Measurements from ENCODE around the gene PPEF2.
A peak's percentile ranks its signal among the peaks of the same experiment; 100 is the strongest.

PPEF2 gene

GRCh38 chr4:75892508-75892907, 9.7 kb downstream of the PPEF2 start:
- no peak overlapping the region for H3K4me2 ChIP-seq
- no peak overlapping the region for H2AFZ ChIP-seq (ENCODE audit: low read depth)
- H3K27me3 ChIP-seq (ENCODE audit: insufficient read depth, low read depth) = no peaks in the 10 kb centered on the region

GRCh38 chr4:75891611-75892010, 10.6 kb downstream of the PPEF2 start:
- no peak for TF ChIP-seq CTCF (conservative IDR thresholded peaks at IDR 0.05; ENCODE audit: low read depth, low read length)
- Histone ChIP-seq H3K27me3 (ENCODE audit: insufficient read depth, low read depth) (no peaks in the 10 kb centered on the region), H4K20me1 (ENCODE audit: insufficient read depth) (no peaks in the 10 kb centered on the region), H2AFZ (ENCODE audit: low read depth) (no peak overlapping the region), H3K4me1 (ENCODE audit: low read depth, poor library complexity, severe bottlenecking) (peaks cover 3% of the 10 kb centered on the region), H3K36me3 (ENCODE audit: insufficient read depth) (no peaks in the 10 kb centered on the region), H3K79me2 (ENCODE audit: insufficient read depth, low read depth) (no peaks in the 10 kb centered on the region), H3K4me2 (no peak overlapping the region), H3K4me3 (IDR thresholded peaks at IDR 0.05; ENCODE audit: insufficient read depth, low read depth, low read length) (no peak overlapping the region), H3K9ac (no peak overlapping the region), H3K27ac (no peak overlapping the region)

More at GRCh38 chr4:75892508-75892907, 9.7 kb downstream of the PPEF2 start:
- Histone ChIP-seq H4K20me1 (ENCODE audit: insufficient read depth) (no peaks in the 10 kb centered on the region), H3K36me3 (ENCODE audit: insufficient read depth) (no peaks in the 10 kb centered on the region), H3K9ac (no peak overlapping the region), H3K79me2 (ENCODE audit: insufficient read depth, low read depth) (no peaks in the 10 kb centered on the region), H3K4me1 (ENCODE audit: low read depth, poor library complexity, severe bottlenecking) (peaks cover 3% of the 10 kb centered on the region), H3K4me3 (IDR thresholded peaks at IDR 0.05; ENCODE audit: insufficient read depth, low read depth, low read length) (no peak overlapping the region), H3K27ac (no peak overlapping the region)
- peak; percentile 34; the same call in 1 of the 2 replicates for TF ChIP-seq CTCF (conservative IDR thresholded peaks at IDR 0.05; ENCODE audit: low read depth, low read length)

DNA sequence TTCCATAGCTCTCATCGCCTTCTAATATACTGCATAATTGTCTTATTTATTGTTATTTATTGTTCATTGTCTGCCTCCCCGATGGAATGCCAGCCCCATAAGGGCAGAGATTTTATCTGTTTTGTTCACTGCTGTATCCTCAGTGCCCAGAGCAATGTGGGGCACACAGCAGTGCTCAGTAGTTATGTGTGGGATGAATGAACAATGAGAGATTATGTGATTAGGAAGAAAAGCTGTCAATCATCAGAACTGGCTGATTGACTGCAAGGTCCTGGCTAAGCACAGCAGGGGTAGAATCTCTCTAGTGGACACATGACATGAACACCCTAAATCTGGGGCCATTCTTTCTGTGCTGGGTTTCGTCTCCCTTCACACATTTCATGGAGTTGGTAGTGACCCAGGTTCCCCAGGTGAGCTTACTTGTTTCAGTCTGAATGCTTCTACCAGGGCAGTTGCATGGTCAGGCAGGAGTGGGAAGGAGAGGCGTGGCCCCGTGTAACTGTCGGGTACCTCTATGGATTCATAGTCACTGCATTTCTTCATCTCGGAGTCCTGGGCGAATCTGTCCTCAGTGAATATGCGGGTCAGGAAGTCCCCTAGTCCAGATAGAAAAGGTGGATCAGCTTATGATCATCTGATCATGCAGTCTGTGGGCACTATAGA, 12.6 kb downstream of the PPEF2 start:
- H3K4me3 ChIP-seq (IDR thresholded peaks at IDR 0.05; ENCODE audit: insufficient read depth, low read depth, low read length) = no peak overlapping the region
- no peaks in the 10 kb centered on the region for H4K20me1 ChIP-seq (ENCODE audit: insufficient read depth)
- H3K9ac ChIP-seq = no peak overlapping the region
- no peak overlapping the region for H3K27ac ChIP-seq
- H2AFZ ChIP-seq (ENCODE audit: low read depth) = no peak overlapping the region
- no peaks in the 10 kb centered on the region for H3K4me1 ChIP-seq (ENCODE audit: low read depth, poor library complexity, severe bottlenecking)
- H3K79me2 ChIP-seq (ENCODE audit: insufficient read depth, low read depth) = no peaks in the 10 kb centered on the region
- no peak overlapping the region for H3K4me2 ChIP-seq
- no peaks in the 10 kb centered on the region for H3K36me3 ChIP-seq (ENCODE audit: insufficient read depth)
- no peak for TF ChIP-seq CTCF (conservative IDR thresholded peaks at IDR 0.05; ENCODE audit: low read depth, low read length)
- H3K27me3 ChIP-seq (ENCODE audit: insufficient read depth, low read depth) = no peaks in the 10 kb centered on the region

DNA sequence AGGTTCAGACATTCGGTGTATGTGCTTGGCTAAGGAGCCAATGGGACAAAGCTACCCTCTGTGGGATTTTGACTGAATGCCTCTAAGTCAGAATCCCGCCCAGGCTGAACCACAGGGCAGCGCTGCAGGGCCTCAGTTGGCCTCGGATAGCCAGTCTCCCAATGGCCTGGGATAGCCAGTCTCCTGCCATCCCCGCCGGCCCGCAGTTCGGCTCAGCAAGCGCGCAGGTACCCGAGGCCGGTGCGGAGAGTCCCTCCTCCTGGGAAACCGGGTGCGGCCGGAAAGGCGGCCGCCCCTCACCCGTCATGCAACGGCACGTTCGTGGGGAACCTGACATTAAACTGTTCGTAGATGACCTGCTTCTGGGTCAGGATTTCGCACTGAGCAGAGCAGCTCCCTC, 16.1 kb downstream of the PPEF2 start:
- Histone ChIP-seq H3K79me2 (ENCODE audit: insufficient read depth, low read depth) (no peaks in the 10 kb centered on the region), H3K27me3 (ENCODE audit: insufficient read depth, low read depth) (no peaks in the 10 kb centered on the region), H4K20me1 (ENCODE audit: insufficient read depth) (no peaks in the 10 kb centered on the region), H3K4me2 (no peak overlapping the region), H3K4me3 (IDR thresholded peaks at IDR 0.05; ENCODE audit: insufficient read depth, low read depth, low read length) (no peak overlapping the region), H3K4me1 (ENCODE audit: low read depth, poor library complexity, severe bottlenecking) (peaks cover 8% of the 10 kb centered on the region), H2AFZ (ENCODE audit: low read depth) (no peak overlapping the region), H3K27ac (no peak overlapping the region), H3K9ac (no peak overlapping the region), H3K36me3 (ENCODE audit: insufficient read depth) (no peaks in the 10 kb centered on the region)
- no peak for TF ChIP-seq CTCF (conservative IDR thresholded peaks at IDR 0.05; ENCODE audit: low read depth, low read length)

Measured in KMS-11 (cell line).